HG02642 (cell line): Measurements from ENCODE around the gene CLEC12A.

ENCODE experiments used
- ATAC-seq: cut with Tn5 transposase; IDR thresholded peaks from one replicate; pipeline ENCODE4 v1.9.1; 2021; ENCODE audit warnings: mild to moderate bottlenecking; ENCODE audit not compliant: unreplicated experiment, poor library complexity

CLEC12A gene

GRCh38 chr12:10031321-10031720, 60.1 kb downstream of the CLEC12A start:
- ATAC-seq, result no peak

GRCh38 chr12:10031771-10032175, 60.6 kb downstream of the CLEC12A start:
- ATAC-seq, result no peak

- ATAC-seq, result no peak
Observed at GRCh38 chr12:10033783-10034545, 62.8 kb downstream of the CLEC12A start.
